Esophagus squamous epithelium (tissue), 4 donors: ENCODE results near the gene COX6A1.

Experiments used
- POLR2A ChIP-seq, 4 donors: fragments of 450-650 bp; IDR thresholded peaks; one replicate each; pipeline ENCODE4 v1.6.1; 2017; ENCODE audit warnings: antibody characterized with exemption in 4 of 4, mild to moderate bottlenecking in 4 of 4, moderate library complexity in 3 of 4
- TF ChIP-seq, protein P1 (sequence below), 6 experiments: fragments of 450-650 bp in 4 of 6; fragments of 200-600 bp in 2 of 6; sonication (generic) in 2 of 6; IDR thresholded peaks; one replicate each; pipeline ENCODE4 v1.5.1; 2016 to 2019; ENCODE audit warnings: antibody characterized with exemption in 6 of 6, mild to moderate bottlenecking in 4 of 6, moderate library complexity in 4 of 6

DNA sequence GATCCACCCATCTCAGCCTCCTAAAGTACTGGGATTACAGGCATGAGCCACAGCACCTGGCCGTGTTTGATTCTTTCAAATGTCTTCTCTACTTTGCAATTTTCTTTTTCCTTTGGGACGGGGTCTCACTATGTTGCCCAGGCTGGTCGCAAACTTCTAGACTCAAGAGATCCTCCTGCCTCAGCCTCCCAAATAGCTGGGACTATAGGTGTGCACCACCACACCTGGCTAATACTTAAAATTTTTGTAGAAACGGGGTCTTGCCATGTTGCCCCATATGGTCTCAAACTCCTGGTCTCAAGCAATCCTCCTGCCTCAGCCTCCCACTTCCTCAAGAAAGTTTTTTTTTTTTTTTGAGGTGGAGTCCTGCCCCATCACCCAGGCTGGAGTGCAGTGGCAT lies 10.1 kb downstream of the COX6A1 start:
- TF ChIP-seq, protein P1, sequence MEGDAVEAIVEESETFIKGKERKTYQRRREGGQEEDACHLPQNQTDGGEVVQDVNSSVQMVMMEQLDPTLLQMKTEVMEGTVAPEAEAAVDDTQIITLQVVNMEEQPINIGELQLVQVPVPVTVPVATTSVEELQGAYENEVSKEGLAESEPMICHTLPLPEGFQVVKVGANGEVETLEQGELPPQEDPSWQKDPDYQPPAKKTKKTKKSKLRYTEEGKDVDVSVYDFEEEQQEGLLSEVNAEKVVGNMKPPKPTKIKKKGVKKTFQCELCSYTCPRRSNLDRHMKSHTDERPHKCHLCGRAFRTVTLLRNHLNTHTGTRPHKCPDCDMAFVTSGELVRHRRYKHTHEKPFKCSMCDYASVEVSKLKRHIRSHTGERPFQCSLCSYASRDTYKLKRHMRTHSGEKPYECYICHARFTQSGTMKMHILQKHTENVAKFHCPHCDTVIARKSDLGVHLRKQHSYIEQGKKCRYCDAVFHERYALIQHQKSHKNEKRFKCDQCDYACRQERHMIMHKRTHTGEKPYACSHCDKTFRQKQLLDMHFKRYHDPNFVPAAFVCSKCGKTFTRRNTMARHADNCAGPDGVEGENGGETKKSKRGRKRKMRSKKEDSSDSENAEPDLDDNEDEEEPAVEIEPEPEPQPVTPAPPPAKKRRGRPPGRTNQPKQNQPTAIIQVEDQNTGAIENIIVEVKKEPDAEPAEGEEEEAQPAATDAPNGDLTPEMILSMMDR (IDR thresholded peaks at IDR 0.05): no peak
- no peak for TF ChIP-seq POLR2A (IDR thresholded peaks at IDR 0.05)
